Large intestine (tissue), 3 donors: Measurements from ENCODE around the gene MSI1. TPM values are rescaled to one million over a fixed set of nuclear protein-coding genes. Genes with fewer than 3 reads are reported as not detected.

Experiments
- DNase-seq, 2 donors: peaks; one replicate each; pipeline versions ENCODE4 v3.0.0 to v3.0.0-alpha.2; 2013
- H3K27ac ChIP-seq: one replicate; pipeline ENCODE4 v1.5.1; 2013; ENCODE audit warnings: low read length
- H3K27me3 ChIP-seq: 2 replicates; pipeline ENCODE4 v1.6.1; 2013; ENCODE audit warnings: low read length; ENCODE audit not compliant: control insufficient read depth, insufficient read depth
- H3K36me3 ChIP-seq: 2 replicates; pipeline ENCODE4 v1.6.1; 2013; ENCODE audit warnings: low read length; ENCODE audit not compliant: control insufficient read depth, insufficient read depth
- H3K4me1 ChIP-seq: one replicate; pipeline ENCODE4 v1.6.1; 2013; ENCODE audit warnings: low read length; ENCODE audit not compliant: control insufficient read depth, insufficient read depth
- H3K4me3 ChIP-seq: one replicate; pipeline ENCODE4 v1.5.1; 2013; ENCODE audit warnings: low read length
- H3K9me3 ChIP-seq: one replicate; pipeline ENCODE4 v1.6.1; 2013; ENCODE audit warnings: mild to moderate bottlenecking, low read depth, low read length, moderate library complexity; ENCODE audit not compliant: control insufficient read depth
- WGBS: methylation state at CpG from one replicate; pipeline ENCODE4 v1.1.5; 2013; ENCODE audit warnings: low lambda C conversion rate; ENCODE audit not compliant: insufficient coverage; 5-methylcytosine and 5-hydroxymethylcytosine counted together
- polyA plus RNA-seq: library from polyadenylated mRNA; unstranded; fragments of 120-200 nt; gene quantifications from one replicate; pipeline ENCODE4 v1.2.1, GENCODE V29; 2013

MSI1 gene
- polyA plus RNA-seq, 1 donor: 8.2 TPM

- H3K27me3 ChIP-seq: no peaks in the 10 kb centered on the region
- H3K9me3 ChIP-seq: no peaks in the 10 kb centered on the region
- DNase-seq: no peak
- no peaks in the 10 kb centered on the region for H3K36me3 ChIP-seq
- no CpG with 5 or more reads among the region's 9 CpGs for WGBS
- no peak overlapping the region for H3K27ac ChIP-seq
- no peak overlapping the region for H3K4me3 ChIP-seq
- H3K4me1 ChIP-seq: peaks cover 23% of the 10 kb centered on the region
Observed at GRCh38 chr12:120324841-120325417, 44.0 kb downstream of the MSI1 start.

GRCh38 chr12:120323772-120324171 is 45.2 kb downstream of the MSI1 start:
- Histone ChIP-seq H3K36me3 (no peaks in the 10 kb centered on the region), H3K4me1 (peaks cover 23% of the 10 kb centered on the region), H3K4me3 (no peak overlapping the region), H3K9me3 (no peaks in the 10 kb centered on the region), H3K27ac (no peak overlapping the region), H3K27me3 (no peaks in the 10 kb centered on the region)
- DNase-seq: no peak
- WGBS: no CpG with 5 or more reads among the region's 2 CpGs

- Histone ChIP-seq H3K36me3 (no peaks in the 10 kb centered on the region), H3K27me3 (no peaks in the 10 kb centered on the region), H3K9me3 (no peaks in the 10 kb centered on the region), H3K27ac (peak overlapping the region; percentile 78), H3K4me1 (peaks cover 33% of the 10 kb centered on the region), H3K4me3 (no peak overlapping the region)
- DNase-seq: peak; percentile 96 to 98
- no CpG with 5 or more reads among the region's 13 CpGs for WGBS
Observed at GRCh38 chr12:120321382-120322202, 47.4 kb downstream of the MSI1 start.

- Histone ChIP-seq H3K27ac (peak overlapping the region; percentile 92), H3K9me3 (no peaks in the 10 kb centered on the region), H3K27me3 (no peaks in the 10 kb centered on the region), H3K36me3 (no peaks in the 10 kb centered on the region), H3K4me3 (peak overlapping the region; percentile 59), H3K4me1 (peaks cover 27% of the 10 kb centered on the region)
- DNase-seq: peak; percentile 99 to 100
- WGBS: 33% methylated on average over 3 of the region's 42 CpGs
Observed at GRCh38 chr12:120317224-120318105, 51.5 kb downstream of the MSI1 start.

- no CpG with 5 or more reads among the region's 9 CpGs for WGBS
- Histone ChIP-seq H3K4me3 (peak overlapping the region; percentile 59), H3K4me1 (peaks cover 21% of the 10 kb centered on the region), H3K9me3 (no peaks in the 10 kb centered on the region), H3K27ac (peak overlapping the region; percentile 92), H3K36me3 (no peaks in the 10 kb centered on the region), H3K27me3 (no peaks in the 10 kb centered on the region)
- peak; percentile 19 to 77 for DNase-seq
Observed at GRCh38 chr12:120316798-120317223, 52.2 kb downstream of the MSI1 start.

GRCh38 chr12:120314220-120314619 is 54.7 kb downstream of the MSI1 start:
- no peaks in the 10 kb centered on the region for H3K36me3 ChIP-seq
- DNase-seq: no peak

GRCh38 chr12:120301962-120302815 is 66.8 kb downstream of the MSI1 start, which contains the start of gene SIRT4:
Gene SIRT4 (plus strand): TSS chr12:120302321. CDS start chr12:120303562, 1,241 bp downstream.
- H3K27me3 ChIP-seq: no peaks in the 10 kb centered on the region
- peaks cover 4% of the 10 kb centered on the region for H3K4me1 ChIP-seq
- H3K36me3 ChIP-seq: no peaks in the 10 kb centered on the region
- H3K4me3 ChIP-seq: peak within 1 kb of the TSS; percentile 61
- H3K9me3 ChIP-seq: no peaks in the 10 kb centered on the region
- H3K27ac ChIP-seq: peak within 1 kb of the TSS; percentile 66
- WGBS: 73% methylated on average over 5 of the region's 31 CpGs
- DNase-seq: peak; percentile 90 to 92

More at GRCh38 chr12:120314220-120314619, 54.7 kb downstream of the MSI1 start:
- no peaks in the 10 kb centered on the region for H3K9me3 ChIP-seq
- 46% methylated on average over 3 of the region's 5 CpGs for WGBS
- H3K27me3 ChIP-seq: no peaks in the 10 kb centered on the region
- peaks cover 11% of the 10 kb centered on the region for H3K4me1 ChIP-seq
- H3K27ac ChIP-seq: no peak overlapping the region
- H3K4me3 ChIP-seq: no peak overlapping the region

- peak; percentile 69 to 90 for DNase-seq
- peak within 1 kb of the TSS; percentile 98 for H3K27ac ChIP-seq
- H3K4me3 ChIP-seq: peak within 1 kb of the TSS; percentile 61
- 0% methylated on average over 4 of the region's 29 CpGs for WGBS
- no peaks in the 10 kb centered on the region for H3K9me3 ChIP-seq
- no peaks in the 10 kb centered on the region for H3K27me3 ChIP-seq
- peaks cover 9% of the 10 kb centered on the region for H3K4me1 ChIP-seq
- no peaks in the 10 kb centered on the region for H3K36me3 ChIP-seq
Observed at GRCh38 chr12:120292661-120293531, 76.1 kb downstream of the MSI1 start, which contains the start of gene RNU4-1. Gene RNU4-1 (minus strand): TSS chr12:120293237.

GRCh38 chr12:120292411-120292660 is 76.6 kb downstream of the MSI1 start:
- H3K9me3 ChIP-seq: no peaks in the 10 kb centered on the region
- H3K4me3 ChIP-seq: peak overlapping the region; percentile 61
- H3K27me3 ChIP-seq: no peaks in the 10 kb centered on the region
- no peak for DNase-seq
- no CpG with 5 or more reads among the region's 17 CpGs for whole genome bisulfite sequencing
- peaks cover 9% of the 10 kb centered on the region for H3K4me1 ChIP-seq
- H3K27ac ChIP-seq: peak overlapping the region; percentile 98
- no peaks in the 10 kb centered on the region for H3K36me3 ChIP-seq
